Astrocyte (in vitro differentiated cells and primary cell): ENCODE data around the gene PLEKHA4. TPM values are rescaled to one million over a fixed set of nuclear protein-coding genes. Genes with fewer than 3 reads are reported as not detected.
"Not testable (repeated sequence)": the region's sequence is repeated elsewhere in the genome, so short reads cannot be mapped to it uniquely, and the experiment has no call there.

ENCODE experiments used
- DNase-seq: peaks from one replicate; pipeline ENCODE4 v3.0.0-alpha.2; 2010; ENCODE audit warnings: low read depth
- FAIRE-seq: peaks from 2 replicates; lab custom pipeline; 2011; peaks lifted over from hg19 to GRCh38; lab: Jason Lieb, UNC
- H2AFZ ChIP-seq: 2 replicates; pipeline ENCODE4 v1.6.0; 2012; ENCODE audit warnings: low read depth, low read length, inconsistent platforms
- H3K27ac ChIP-seq: 2 replicates; pipeline ENCODE4 v1.5.1; 2011; ENCODE audit warnings: low read depth, low read length, inconsistent platforms
- H3K27me3 ChIP-seq: 2 replicates; pipeline ENCODE4 v1.6.0; 2011; ENCODE audit warnings: low read length, inconsistent platforms; ENCODE audit not compliant: insufficient read depth
- H3K36me3 ChIP-seq: 2 replicates; pipeline ENCODE4 v1.5.1; 2011; ENCODE audit warnings: low read length, inconsistent platforms; ENCODE audit not compliant: insufficient read depth
- H3K4me1 ChIP-seq: 2 replicates; pipeline ENCODE4 v1.5.1; 2011; ENCODE audit warnings: low read length, inconsistent platforms; ENCODE audit not compliant: insufficient read depth
- H3K4me2 ChIP-seq: 2 replicates; pipeline ENCODE4 v1.6.0; 2012; ENCODE audit warnings: low read length, inconsistent platforms
- H3K4me3 ChIP-seq: 2 replicates; pipeline ENCODE4 v1.5.1; 2011; ENCODE audit warnings: low read depth, mild to moderate bottlenecking, low read length, inconsistent platforms; ENCODE audit not compliant: insufficient read depth
- H3K79me2 ChIP-seq: 2 replicates; pipeline ENCODE4 v1.6.0; 2012; ENCODE audit warnings: mild to moderate bottlenecking, low read length, inconsistent platforms; ENCODE audit not compliant: insufficient read depth
- H3K9ac ChIP-seq: 2 replicates; pipeline ENCODE4 v1.6.0; 2012; ENCODE audit warnings: mild to moderate bottlenecking, low read length, inconsistent platforms
- H3K9me3 ChIP-seq: 2 replicates; pipeline ENCODE4 v1.5.1; 2012; ENCODE audit warnings: low read depth, mild to moderate bottlenecking, low read length, inconsistent platforms; ENCODE audit not compliant: insufficient read depth
- H4K20me1 ChIP-seq: 2 replicates; pipeline ENCODE4 v1.6.0; 2012; ENCODE audit warnings: low read length, inconsistent platforms; ENCODE audit not compliant: insufficient read depth
- H3K27ac Mint-ChIP-seq: one replicate; pipeline ENCODE4 v1.8.0; 2021; ENCODE audit warnings: mild to moderate bottlenecking, mixed read lengths; ENCODE audit not compliant: unreplicated experiment
- H3K27me3 Mint-ChIP-seq: one replicate; pipeline ENCODE4 v1.8.0; 2021; ENCODE audit warnings: low read depth, mixed read lengths; ENCODE audit not compliant: unreplicated experiment
- H3K36me3 Mint-ChIP-seq: one replicate; pipeline ENCODE4 v1.8.0; 2021; ENCODE audit warnings: low read depth, mixed read lengths; ENCODE audit not compliant: unreplicated experiment
- H3K4me1 Mint-ChIP-seq: one replicate; pipeline ENCODE4 v1.8.0; 2021; ENCODE audit warnings: low read depth, mixed read lengths; ENCODE audit not compliant: unreplicated experiment
- H3K4me3 Mint-ChIP-seq: one replicate; pipeline ENCODE4 v1.8.0; 2021; ENCODE audit warnings: mild to moderate bottlenecking, moderate library complexity, mixed read lengths; ENCODE audit not compliant: unreplicated experiment
- H3K9me3 Mint-ChIP-seq: one replicate; pipeline ENCODE4 v1.8.0; 2021; ENCODE audit warnings: mild to moderate bottlenecking, mixed read lengths; ENCODE audit not compliant: unreplicated experiment
- CTCF ChIP-seq: IDR thresholded peaks from 2 replicates; pipeline ENCODE4 v1.5.1; 2011; ENCODE audit warnings: low read depth, mild to moderate bottlenecking, inconsistent platforms, low read length, moderate library complexity; ENCODE audit not compliant: insufficient read depth
- EZH2 ChIP-seq: IDR thresholded peaks from 2 replicates; pipeline ENCODE4 v1.6.1; 2012; ENCODE audit warnings: mild to moderate bottlenecking, low read length, inconsistent platforms; ENCODE audit not compliant: insufficient read depth
- total RNA-seq: library from RNA; stranded (reverse); gene quantifications from 2 replicates; pipeline ENCODE4 v1.2.1, GENCODE V29; 2021

PLEKHA4 gene
- total RNA-seq, 1 donor from 2014 or later = 27.5 TPM

GRCh38 chr19:48900477-48901406 lies 32.3 kb upstream of the PLEKHA4 start:
- H4K20me1 ChIP-seq = peaks cover 13% of the 10 kb centered on the region
- peak overlapping the region; percentile 87 for H3K4me3 ChIP-seq
- peak overlapping the region; percentile 90 for H3K9ac ChIP-seq
- H3K36me3 ChIP-seq = peaks cover 6% of the 10 kb centered on the region
- no peaks in the 10 kb centered on the region for H3K27me3 ChIP-seq
- H3K27me3 Mint-ChIP-seq = no peaks in the 10 kb centered on the region
- H3K4me1 ChIP-seq = peaks cover 11% of the 10 kb centered on the region
- peak overlapping the region; percentile 83 for H2AFZ ChIP-seq
- peaks cover 27% of the 10 kb centered on the region for H3K79me2 ChIP-seq
- H3K4me2 ChIP-seq = peak overlapping the region; percentile 98
- H3K9me3 Mint-ChIP-seq = no peaks in the 10 kb centered on the region
- TF ChIP-seq EZH2 (no peak), CTCF (no peak)
- no peaks in the 10 kb centered on the region for H3K9me3 ChIP-seq
- H3K27ac Mint-ChIP-seq = peak overlapping the region; percentile 65
- FAIRE-seq = no peak
- H3K4me1 Mint-ChIP-seq = peaks cover 6% of the 10 kb centered on the region
- peak overlapping the region; percentile 97 for H3K4me3 Mint-ChIP-seq
- DNase-seq = peak; percentile 17
- peaks cover 12% of the 10 kb centered on the region for H3K36me3 Mint-ChIP-seq
- peak overlapping the region; percentile 73 for H3K27ac ChIP-seq

- H3K27ac ChIP-seq = peak within 1 kb of the TSS; percentile 73
- no peaks in the 10 kb centered on the region for H3K9me3 Mint-ChIP-seq
- H3K27me3 Mint-ChIP-seq = peaks cover 3% of the 10 kb centered on the region
- H3K9me3 ChIP-seq = no peaks in the 10 kb centered on the region
- peaks cover 11% of the 10 kb centered on the region for H3K36me3 Mint-ChIP-seq
- H2AFZ ChIP-seq = peak within 1 kb of the TSS; percentile 83
- peaks cover 27% of the 10 kb centered on the region for H3K79me2 ChIP-seq
- H3K36me3 ChIP-seq = peaks cover 3% of the 10 kb centered on the region
- peak; percentile 93 for DNase-seq
- peak within 1 kb of the TSS; percentile 98 for H3K4me2 ChIP-seq
- H3K27me3 ChIP-seq = peaks cover 4% of the 10 kb centered on the region
- peaks cover 11% of the 10 kb centered on the region for H3K4me1 ChIP-seq
- peak within 1 kb of the TSS; percentile 90 for H3K9ac ChIP-seq
- H3K4me3 ChIP-seq = peak within 1 kb of the TSS; percentile 87
- peak within 1 kb of the TSS; percentile 97 for H3K4me3 Mint-ChIP-seq
- peak within 1 kb of the TSS; percentile 65 for H3K27ac Mint-ChIP-seq
- FAIRE-seq = peak; percentile 17
- peaks cover 6% of the 10 kb centered on the region for H3K4me1 Mint-ChIP-seq
- no peak for TF ChIP-seq EZH2
- TF ChIP-seq CTCF = no peak
- peaks cover 8% of the 10 kb centered on the region for H4K20me1 ChIP-seq
Measured at GRCh38 chr19:48899781-48900476, 31.5 kb upstream of the PLEKHA4 start, which contains the start of gene NUCB1. Gene NUCB1, plus strand, starts transcription at chr19:48900312. Its CDS starts 485 bp downstream, at chr19:48900797.

- H3K27ac Mint-ChIP-seq, H3K36me3 Mint-ChIP-seq, H3K4me1 Mint-ChIP-seq, H3K9me3 ChIP-seq, H3K27ac ChIP-seq, DNase-seq, H3K36me3 ChIP-seq, H3K9me3 Mint-ChIP-seq, FAIRE-seq, H3K9ac ChIP-seq, H3K27me3 ChIP-seq, H3K27me3 Mint-ChIP-seq, H4K20me1 ChIP-seq: not testable (repeated sequence)
- peak overlapping the region; percentile 72 for H3K4me3 Mint-ChIP-seq
- peak overlapping the region; percentile 98 for H3K4me2 ChIP-seq
- peak overlapping the region; percentile 26 for H2AFZ ChIP-seq
- H3K4me3 ChIP-seq = peak overlapping the region; percentile 87
- H3K4me1 ChIP-seq = peaks cover 11% of the 10 kb centered on the region
- H3K79me2 ChIP-seq = peaks cover 27% of the 10 kb centered on the region
Measured at GRCh38 chr19:48899386-48899749, 31.0 kb upstream of the PLEKHA4 start.
